Measurements from ENCODE around the gene RUSF1. TPM values are rescaled to one million over a fixed set of nuclear protein-coding genes. Genes with fewer than 3 reads are reported as not detected.

The RUSF1 gene
- polyA plus RNA-seq, 2 donors, result 31.6 to 52.1 TPM

DNA sequence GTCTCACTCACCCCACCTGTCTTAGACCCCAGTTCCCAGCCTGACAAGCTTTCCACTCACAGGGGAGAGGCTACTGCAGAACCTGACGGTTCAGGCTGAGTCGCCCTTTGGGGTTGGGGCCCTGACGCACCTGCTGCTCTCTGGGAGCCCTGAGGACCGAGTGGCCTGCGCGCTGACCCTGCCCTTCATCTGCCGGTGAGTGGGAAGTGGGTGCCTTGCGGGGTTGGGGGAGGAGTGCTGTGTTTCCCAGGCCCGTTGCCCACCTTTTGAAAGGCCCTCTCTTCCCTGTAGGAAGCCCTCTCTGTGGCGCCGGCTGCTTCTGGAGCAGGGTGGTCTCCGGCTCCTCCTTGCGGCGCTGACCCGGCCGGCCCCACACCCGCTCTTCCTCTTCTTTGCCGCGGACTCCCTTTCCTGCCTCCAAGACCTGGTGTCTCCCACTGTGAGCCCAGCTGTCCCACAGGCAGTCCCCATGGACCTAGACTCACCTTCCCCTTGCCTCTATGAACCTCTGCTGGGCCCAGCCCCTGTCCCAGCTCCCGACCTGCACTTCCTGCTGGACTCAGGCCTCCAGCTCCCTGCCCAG, 42.3 kb downstream of the RUSF1 start:
- Histone ChIP-seq H3K9me3 (ENCODE audit: control insufficient read depth in 2 of 2, insufficient read depth in 1 of 2, low read depth in 1 of 2, low read length in 1 of 2) (no peaks in the 10 kb centered on the region), H3K27ac (ENCODE audit: low read depth in 2 of 2, low read length in 1 of 2) (no peak overlapping the region), H3K4me3 (ENCODE audit: low read depth in 1 of 2, low read length in 2 of 2) (no peak overlapping the region), H3K27me3 (ENCODE audit: control insufficient read depth in 1 of 2, insufficient read depth in 2 of 2, low read length in 2 of 2) (no peaks in the 10 kb centered on the region), H3K36me3 (ENCODE audit: control insufficient read depth in 2 of 2, insufficient read depth in 2 of 2, low read length in 1 of 2) (peaks cover 10 to 36% of the 10 kb centered on the region in 2 donors), H3K4me1 (ENCODE audit: control insufficient read depth in 2 of 2, insufficient read depth in 2 of 2, low read length in 1 of 2) (no peaks in the 10 kb centered on the region)
- WGBS, 2 donors, result 91% methylated on average over 20 of the region's 20 CpGs

DNA sequence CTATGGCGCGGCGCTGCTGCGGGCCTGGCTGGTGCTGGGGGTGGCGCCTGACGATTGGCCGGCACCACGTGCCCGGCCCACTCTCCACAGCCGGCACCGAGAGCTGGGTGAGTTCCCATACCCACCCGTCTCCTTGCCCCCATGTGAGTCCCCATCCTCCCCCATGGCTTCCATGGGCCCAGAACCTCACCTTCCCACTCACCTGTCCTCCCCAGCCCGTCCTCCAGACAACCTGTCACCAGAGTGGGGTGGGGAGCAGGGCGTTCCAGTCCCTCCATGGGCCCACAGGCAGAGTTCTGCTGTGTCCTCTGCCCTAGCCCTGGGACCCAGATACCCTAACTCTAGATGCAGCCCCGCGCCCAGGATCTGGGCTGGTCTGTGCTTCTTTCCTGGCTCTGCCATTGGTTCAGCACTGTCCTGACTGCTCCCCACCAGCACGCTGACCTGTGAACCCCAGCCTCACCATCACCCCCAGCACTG, 43.4 kb downstream of the RUSF1 start:
- no peak overlapping the region for H3K27ac ChIP-seq (ENCODE audit: low read depth in 2 of 2, low read length in 1 of 2)
- WGBS, 2 donors, result 87 to 93% methylated on average over 12 to 17 of the region's 17 CpGs
- H3K4me3 ChIP-seq (ENCODE audit: low read depth in 1 of 2, low read length in 2 of 2), result no peak overlapping the region
- no peaks in the 10 kb centered on the region for H3K9me3 ChIP-seq (ENCODE audit: control insufficient read depth in 2 of 2, insufficient read depth in 1 of 2, low read depth in 1 of 2, low read length in 1 of 2)
- peaks cover 10 to 36% of the 10 kb centered on the region in 2 donors for H3K36me3 ChIP-seq (ENCODE audit: control insufficient read depth in 2 of 2, insufficient read depth in 2 of 2, low read length in 1 of 2)
- peaks cover 0 to 1% of the 10 kb centered on the region in 2 donors for H3K4me1 ChIP-seq (ENCODE audit: control insufficient read depth in 2 of 2, insufficient read depth in 2 of 2, low read length in 1 of 2)
- H3K27me3 ChIP-seq (ENCODE audit: control insufficient read depth in 1 of 2, insufficient read depth in 2 of 2, low read length in 2 of 2), result no peaks in the 10 kb centered on the region

DNA sequence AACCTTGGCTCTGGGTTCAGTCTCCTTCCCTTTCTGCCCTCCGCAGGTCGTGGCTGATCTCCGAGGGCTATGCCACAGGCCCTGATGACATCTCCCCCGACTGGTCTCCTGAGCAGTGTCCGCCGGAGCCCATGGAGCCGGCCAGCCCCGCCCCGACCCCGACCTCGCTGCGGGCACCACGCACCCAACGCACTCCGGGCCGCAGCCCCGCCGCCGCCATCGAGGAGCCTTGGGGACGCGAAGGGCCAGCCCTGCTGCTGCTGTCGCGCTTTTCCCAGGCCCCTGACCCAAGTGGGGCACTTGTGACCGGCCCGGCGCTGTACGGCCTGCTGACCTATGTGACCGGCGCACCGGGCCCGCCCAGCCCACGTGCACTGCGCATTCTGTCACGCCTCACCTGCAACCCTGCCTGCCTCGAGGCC, 43.8 kb downstream of the RUSF1 start:
- peaks cover 10 to 36% of the 10 kb centered on the region in 2 donors for H3K36me3 ChIP-seq (ENCODE audit: control insufficient read depth in 2 of 2, insufficient read depth in 2 of 2, low read length in 1 of 2)

DNA sequence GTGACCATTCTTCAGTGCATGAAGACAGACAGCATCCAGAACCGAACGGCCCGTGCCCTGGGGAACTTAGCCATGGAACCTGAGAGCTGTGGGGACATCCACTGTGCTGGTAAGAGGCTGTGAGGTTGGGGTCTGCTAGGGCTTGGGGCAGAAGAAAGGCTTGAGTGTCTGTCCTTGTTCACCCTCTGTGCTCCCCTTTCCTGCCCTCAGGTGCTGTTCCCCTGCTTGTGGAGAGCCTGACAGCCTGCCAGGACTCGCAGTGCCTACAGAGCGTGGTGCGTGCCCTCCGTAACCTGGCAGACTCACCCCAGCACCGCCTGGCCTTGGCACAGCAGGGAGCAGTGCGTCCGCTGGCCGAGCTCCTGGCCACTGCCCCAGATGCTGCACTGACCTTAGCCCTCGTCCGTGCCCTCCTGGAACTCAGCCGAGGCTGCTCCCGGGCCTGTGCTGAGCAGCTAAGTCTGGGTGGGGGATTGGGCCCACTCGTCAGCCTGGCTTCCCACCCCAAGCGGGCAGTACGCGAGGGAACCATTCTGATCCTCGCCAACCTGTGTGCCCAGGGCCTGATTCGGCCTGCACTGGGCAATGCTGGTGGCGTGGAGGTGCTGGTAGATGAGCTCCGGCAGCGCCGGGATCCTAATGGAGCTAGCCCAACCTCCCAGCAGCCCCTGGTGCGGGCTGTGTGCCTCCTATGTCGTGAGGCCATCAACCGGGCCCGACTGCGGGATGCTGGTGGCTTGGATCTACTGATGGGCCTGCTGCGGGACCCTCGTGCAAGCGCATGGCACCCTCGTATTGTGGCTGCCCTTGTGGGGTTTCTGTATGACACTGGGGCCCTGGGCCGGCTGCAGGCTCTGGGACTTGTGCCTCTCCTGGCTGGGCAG, 46.0 kb downstream of the RUSF1 start:
- Histone ChIP-seq H3K27ac (ENCODE audit: low read depth in 2 of 2, low read length in 1 of 2) (no peak overlapping the region), H3K27me3 (ENCODE audit: control insufficient read depth in 1 of 2, insufficient read depth in 2 of 2, low read length in 2 of 2) (no peaks in the 10 kb centered on the region), H3K9me3 (ENCODE audit: control insufficient read depth in 2 of 2, insufficient read depth in 1 of 2, low read depth in 1 of 2, low read length in 1 of 2) (no peaks in the 10 kb centered on the region), H3K36me3 (ENCODE audit: control insufficient read depth in 2 of 2, insufficient read depth in 2 of 2, low read length in 1 of 2) (peaks cover 10 to 36% of the 10 kb centered on the region in 2 donors), H3K4me1 (ENCODE audit: control insufficient read depth in 2 of 2, insufficient read depth in 2 of 2, low read length in 1 of 2) (peaks cover 0 to 10% of the 10 kb centered on the region in 2 donors), H3K4me3 (ENCODE audit: low read depth in 1 of 2, low read length in 2 of 2) (no peak overlapping the region)
- 91 to 93% methylated on average over 35 of the region's 35 CpGs for WGBS, 2 donors

More for the DNA sequence above, 43.8 kb downstream of the RUSF1 start:
- Histone ChIP-seq H3K27ac (ENCODE audit: low read depth in 2 of 2, low read length in 1 of 2) (no peak overlapping the region), H3K27me3 (ENCODE audit: control insufficient read depth in 1 of 2, insufficient read depth in 2 of 2, low read length in 2 of 2) (no peaks in the 10 kb centered on the region), H3K4me3 (ENCODE audit: low read depth in 1 of 2, low read length in 2 of 2) (no peak overlapping the region), H3K4me1 (ENCODE audit: control insufficient read depth in 2 of 2, insufficient read depth in 2 of 2, low read length in 1 of 2) (peaks cover 0 to 1% of the 10 kb centered on the region in 2 donors), H3K9me3 (ENCODE audit: control insufficient read depth in 2 of 2, insufficient read depth in 1 of 2, low read depth in 1 of 2, low read length in 1 of 2) (no peaks in the 10 kb centered on the region)
- WGBS, 2 donors, result 96 to 97% methylated on average over 34 to 36 of the region's 36 CpGs

DNA sequence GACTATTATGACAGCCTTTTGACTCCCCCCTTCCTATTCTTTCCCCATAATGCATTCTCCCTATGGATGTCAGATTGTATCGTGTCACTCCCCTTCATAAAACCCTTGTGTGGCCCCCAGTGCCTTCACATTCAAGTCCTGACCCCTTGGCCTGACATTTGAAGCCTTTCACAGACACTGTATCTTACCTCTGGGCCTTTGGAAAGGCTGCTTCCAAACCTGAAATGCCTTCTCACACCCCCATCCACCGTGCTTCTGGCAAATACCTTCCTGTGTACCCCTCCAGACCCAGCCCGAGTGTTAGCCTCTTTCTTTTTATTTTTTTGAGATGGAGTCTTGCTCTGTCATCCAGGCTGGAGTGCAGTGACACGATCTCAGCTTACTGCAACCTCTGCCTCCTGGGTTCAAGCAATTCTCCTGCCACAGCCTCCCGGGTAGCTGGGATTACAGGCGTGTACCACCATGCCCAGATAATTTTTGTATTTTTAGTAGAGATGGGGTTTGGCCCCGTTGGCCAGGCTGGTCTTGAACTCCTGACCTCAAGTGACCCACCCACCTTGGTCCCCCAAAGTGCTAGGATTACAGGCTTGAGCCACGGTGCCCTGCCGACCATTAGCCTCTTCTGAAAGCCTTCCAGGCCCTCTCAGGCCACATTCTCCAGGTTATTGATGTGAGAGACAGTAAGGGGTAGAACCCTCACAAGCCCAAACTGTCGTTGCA, 46.8 kb downstream of the RUSF1 start:
- Histone ChIP-seq H3K27ac (ENCODE audit: low read depth in 2 of 2, low read length in 1 of 2) (no peak overlapping the region), H3K27me3 (ENCODE audit: control insufficient read depth in 1 of 2, insufficient read depth in 2 of 2, low read length in 2 of 2) (no peaks in the 10 kb centered on the region), H3K9me3 (ENCODE audit: control insufficient read depth in 2 of 2, insufficient read depth in 1 of 2, low read depth in 1 of 2, low read length in 1 of 2) (no peaks in the 10 kb centered on the region), H3K4me3 (ENCODE audit: low read depth in 1 of 2, low read length in 2 of 2) (no peak overlapping the region), H3K4me1 (ENCODE audit: control insufficient read depth in 2 of 2, insufficient read depth in 2 of 2, low read length in 1 of 2) (peaks cover 0 to 15% of the 10 kb centered on the region in 2 donors), H3K36me3 (ENCODE audit: control insufficient read depth in 2 of 2, insufficient read depth in 2 of 2, low read length in 1 of 2) (peaks cover 10 to 30% of the 10 kb centered on the region in 2 donors)
- WGBS, 2 donors, result 85 to 91% methylated on average over 10 of the region's 10 CpGs

DNA sequence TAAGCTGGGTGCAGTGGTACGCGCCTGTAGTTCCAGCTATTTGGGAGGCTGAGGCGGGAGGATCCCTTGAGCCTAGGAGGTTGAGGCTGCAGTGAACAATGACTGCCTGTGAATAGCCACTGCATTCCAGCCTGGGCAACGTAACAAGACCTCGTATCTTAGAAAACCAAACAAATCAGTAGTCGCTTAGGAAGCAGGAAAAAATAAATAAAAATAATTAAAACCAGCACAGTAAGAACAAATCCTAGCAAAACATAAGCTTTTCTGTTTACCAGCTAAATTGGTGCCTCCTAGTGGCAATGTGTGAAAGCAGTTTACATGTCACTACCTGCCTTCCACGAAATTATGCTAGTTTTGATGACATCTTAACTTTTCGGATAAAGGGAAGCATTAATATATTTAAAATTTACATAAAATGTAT, 47.6 kb downstream of the RUSF1 start:
- H3K4me3 ChIP-seq (ENCODE audit: low read depth in 1 of 2, low read length in 2 of 2), result no peak overlapping the region
- WGBS, 2 donors, result 39 to 46% methylated on average over 8 of the region's 8 CpGs
- peaks cover 5 to 22% of the 10 kb centered on the region in 2 donors for H3K36me3 ChIP-seq (ENCODE audit: control insufficient read depth in 2 of 2, insufficient read depth in 2 of 2, low read length in 1 of 2)

DNA sequence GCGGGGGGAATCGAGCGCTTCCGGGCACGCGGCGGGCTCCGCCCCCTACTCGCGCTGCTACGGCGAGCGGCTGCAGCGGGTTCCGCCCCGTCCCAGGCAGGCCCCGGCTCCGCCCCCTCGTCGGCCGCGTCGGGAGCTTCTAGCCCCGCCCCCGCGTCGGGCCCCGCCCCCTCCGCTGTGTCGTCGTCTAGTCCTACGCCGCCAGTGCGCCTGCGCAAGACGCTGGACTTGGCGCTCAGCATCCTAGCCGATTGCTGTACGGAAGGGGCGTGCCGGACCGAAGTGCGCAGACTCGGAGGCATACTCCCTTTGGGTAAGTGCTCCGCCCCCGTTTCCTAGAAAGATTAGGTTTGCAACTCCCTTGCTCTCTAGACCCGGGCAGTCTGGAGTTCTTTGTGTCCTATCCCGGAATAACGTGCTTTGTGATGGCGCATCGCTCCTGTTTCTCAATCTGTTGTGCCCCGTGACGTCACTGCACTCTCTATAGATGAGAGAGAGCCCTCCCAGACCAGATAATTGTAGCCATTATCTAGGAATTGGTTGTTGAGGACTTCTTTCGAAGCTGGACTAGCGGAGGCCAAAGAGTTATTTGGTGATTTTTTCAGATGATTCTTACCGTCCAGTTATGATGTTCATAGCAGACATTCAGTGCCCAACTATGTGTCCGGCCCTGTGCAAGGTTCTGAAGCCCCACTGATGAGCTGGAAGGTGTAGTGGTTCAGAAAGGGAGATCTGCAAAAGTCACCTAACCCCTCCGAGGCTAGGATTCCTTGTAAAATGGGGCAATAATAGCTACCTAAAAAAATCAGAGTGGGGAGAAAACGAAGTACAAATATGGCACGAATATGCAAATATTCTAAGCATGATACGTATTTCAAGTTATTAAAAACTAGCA, 48.3 kb downstream of the RUSF1 start:
- H3K36me3 ChIP-seq (ENCODE audit: control insufficient read depth in 2 of 2, insufficient read depth in 2 of 2, low read length in 1 of 2), result peaks cover 4 to 18% of the 10 kb centered on the region in 2 donors
- peaks cover 2 to 19% of the 10 kb centered on the region in 2 donors for H3K4me1 ChIP-seq (ENCODE audit: control insufficient read depth in 2 of 2, insufficient read depth in 2 of 2, low read length in 1 of 2)
- peak overlapping the region; percentile 77 to 87 for H3K4me3 ChIP-seq (ENCODE audit: low read depth in 1 of 2, low read length in 2 of 2)
- no peaks in the 10 kb centered on the region for H3K27me3 ChIP-seq (ENCODE audit: control insufficient read depth in 1 of 2, insufficient read depth in 2 of 2, low read length in 2 of 2)
- H3K27ac ChIP-seq (ENCODE audit: low read depth in 2 of 2, low read length in 1 of 2), result peak overlapping the region; percentile 99 to 100
- WGBS, 2 donors, result 3% methylated on average over 59 to 61 of the region's 61 CpGs
- H3K9me3 ChIP-seq (ENCODE audit: control insufficient read depth in 2 of 2, insufficient read depth in 1 of 2, low read depth in 1 of 2, low read length in 1 of 2), result no peaks in the 10 kb centered on the region

More for the DNA sequence above, 47.6 kb downstream of the RUSF1 start:
- Histone ChIP-seq H3K27ac (ENCODE audit: low read depth in 2 of 2, low read length in 1 of 2) (peak overlapping the region in 1 of 2 donors; percentile 87), H3K27me3 (ENCODE audit: control insufficient read depth in 1 of 2, insufficient read depth in 2 of 2, low read length in 2 of 2) (no peaks in the 10 kb centered on the region), H3K4me1 (ENCODE audit: control insufficient read depth in 2 of 2, insufficient read depth in 2 of 2, low read length in 1 of 2) (peaks cover 1 to 19% of the 10 kb centered on the region in 2 donors), H3K9me3 (ENCODE audit: control insufficient read depth in 2 of 2, insufficient read depth in 1 of 2, low read depth in 1 of 2, low read length in 1 of 2) (no peaks in the 10 kb centered on the region)

DNA sequence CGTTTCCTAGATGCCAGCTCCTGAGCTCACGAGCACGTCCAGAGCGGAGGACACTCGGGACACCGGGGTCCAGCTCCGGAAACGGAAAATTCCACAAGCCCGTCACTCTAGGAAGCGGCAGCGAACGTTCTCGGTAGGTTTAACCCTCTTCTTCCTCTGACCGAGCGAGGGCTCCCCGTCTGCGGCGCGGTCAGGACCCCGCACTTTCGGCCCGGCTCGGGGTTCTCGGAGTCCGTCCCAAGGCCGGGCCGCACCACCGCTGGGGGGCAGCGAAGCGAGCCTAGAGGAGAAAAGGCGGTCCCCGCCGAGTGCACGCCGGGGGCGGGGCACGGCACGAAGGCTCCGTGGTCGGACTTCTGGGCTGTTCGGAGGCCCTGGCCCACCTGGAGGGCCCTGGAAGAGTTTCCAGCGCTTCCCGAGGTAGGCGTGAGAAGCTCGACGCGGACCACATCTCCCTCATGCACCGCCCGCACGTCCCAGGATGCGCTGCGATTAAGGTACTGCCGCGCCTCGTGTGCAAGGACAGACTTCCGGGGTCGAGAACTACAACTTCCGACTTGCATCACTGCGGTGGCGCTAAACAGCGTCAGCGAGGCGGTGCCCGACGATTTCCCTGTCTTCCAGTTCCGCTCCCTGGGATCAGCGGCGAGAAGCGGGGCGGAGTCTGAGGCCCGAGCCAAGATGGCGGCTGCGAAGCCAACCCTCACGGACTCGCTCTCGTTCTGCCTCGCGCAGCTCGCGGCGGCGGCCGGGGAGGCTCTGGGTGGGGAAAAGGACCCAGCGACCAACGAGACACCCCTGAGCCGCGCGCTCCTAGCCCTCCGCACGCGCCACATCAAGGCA, 49.1 kb downstream of the RUSF1 start, which contains the start of gene ARMC5:
ARMC5 (plus strand) TSS at position 658 of the 843 bp plus-strand sequence; CDS start at position 682, 24 bp downstream.
- H3K27ac ChIP-seq (ENCODE audit: low read depth in 2 of 2, low read length in 1 of 2), result peak within 1 kb of the TSS; percentile 99 to 100
- H3K27me3 ChIP-seq (ENCODE audit: control insufficient read depth in 1 of 2, insufficient read depth in 2 of 2, low read length in 2 of 2), result no peaks in the 10 kb centered on the region
- no peaks in the 10 kb centered on the region for H3K9me3 ChIP-seq (ENCODE audit: control insufficient read depth in 2 of 2, insufficient read depth in 1 of 2, low read depth in 1 of 2, low read length in 1 of 2)
- H3K36me3 ChIP-seq (ENCODE audit: control insufficient read depth in 2 of 2, insufficient read depth in 2 of 2, low read length in 1 of 2), result peaks cover 4 to 11% of the 10 kb centered on the region in 2 donors
- peaks cover 2 to 19% of the 10 kb centered on the region in 2 donors for H3K4me1 ChIP-seq (ENCODE audit: control insufficient read depth in 2 of 2, insufficient read depth in 2 of 2, low read length in 1 of 2)
- peak within 1 kb of the TSS; percentile 77 to 87 for H3K4me3 ChIP-seq (ENCODE audit: low read depth in 1 of 2, low read length in 2 of 2)
- WGBS, 2 donors, result 0 to 1% methylated on average over 86 to 91 of the region's 91 CpGs
